HG02571 (cell line): Measurements from ENCODE around the gene PIK3C2G.

Experiments
- ATAC-seq: cut with Tn5 transposase; IDR thresholded peaks from one replicate; pipeline ENCODE4 v1.9.1; 2021; ENCODE audit warnings: mild to moderate bottlenecking, moderate library complexity; ENCODE audit not compliant: unreplicated experiment

PIK3C2G gene

DNA sequence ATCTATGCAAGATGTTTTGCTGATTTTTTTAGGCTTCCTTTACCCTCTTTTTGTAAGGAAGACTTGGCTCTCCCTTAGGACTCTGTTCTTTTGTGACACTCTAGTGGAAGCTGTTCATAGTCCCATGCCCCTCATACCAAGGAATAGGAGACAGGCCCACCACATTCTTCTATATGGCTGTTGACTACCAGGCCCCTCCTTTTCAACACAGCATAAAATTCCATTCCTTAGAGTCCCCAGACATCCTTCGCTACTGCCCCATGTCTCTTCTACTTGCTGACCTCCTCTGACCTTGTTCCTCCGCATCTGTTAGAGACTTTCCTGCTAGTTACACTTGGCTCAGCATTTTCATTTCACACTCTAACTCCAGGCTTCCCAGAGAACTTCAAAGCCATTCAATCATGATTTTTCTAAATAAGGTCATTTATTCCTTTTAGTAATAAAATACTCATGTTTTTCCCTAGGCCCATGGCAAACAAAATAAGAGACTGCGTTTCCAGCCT is 9.7 kb downstream of the PIK3C2G start:
- ATAC-seq, result no peak

DNA sequence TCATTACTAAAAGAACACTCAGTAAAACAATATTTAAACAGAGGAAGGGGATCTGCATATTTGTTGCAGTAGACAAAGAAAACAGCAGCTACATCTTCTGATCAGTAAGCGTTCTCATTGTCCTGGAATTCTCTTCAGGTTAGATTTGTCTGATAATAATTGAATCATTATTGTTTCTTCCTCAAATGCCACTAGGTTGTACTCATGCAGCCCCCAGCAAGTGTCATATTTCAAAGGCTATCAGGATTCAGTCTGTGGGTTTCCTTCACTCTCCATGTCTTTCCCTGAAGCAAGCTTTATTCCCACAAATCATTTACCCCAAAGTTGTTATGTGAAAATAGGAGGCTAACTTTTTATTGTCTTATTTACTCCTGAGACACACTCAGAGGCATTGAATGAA is 14.7 kb downstream of the PIK3C2G start:
- ATAC-seq, result no peak

DNA sequence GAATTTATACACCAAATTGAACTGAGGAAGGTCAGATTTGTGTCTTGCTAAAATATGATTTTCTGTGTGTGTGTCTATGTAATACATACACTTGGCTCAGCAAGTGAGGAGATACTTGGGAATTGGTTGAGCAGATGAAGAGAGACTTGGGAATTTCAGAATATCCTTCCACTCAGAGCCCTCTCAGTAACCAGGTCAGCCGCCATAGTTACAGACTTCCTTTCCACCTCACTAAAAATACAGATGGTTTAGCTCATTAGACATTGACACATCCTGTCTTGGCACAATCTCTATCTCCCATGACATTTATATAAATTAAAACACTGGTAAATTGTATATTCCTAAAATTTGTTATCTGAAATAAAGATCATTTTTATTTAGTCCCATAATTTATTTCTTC is 15.9 kb downstream of the PIK3C2G start:
- ATAC-seq, result no peak

DNA sequence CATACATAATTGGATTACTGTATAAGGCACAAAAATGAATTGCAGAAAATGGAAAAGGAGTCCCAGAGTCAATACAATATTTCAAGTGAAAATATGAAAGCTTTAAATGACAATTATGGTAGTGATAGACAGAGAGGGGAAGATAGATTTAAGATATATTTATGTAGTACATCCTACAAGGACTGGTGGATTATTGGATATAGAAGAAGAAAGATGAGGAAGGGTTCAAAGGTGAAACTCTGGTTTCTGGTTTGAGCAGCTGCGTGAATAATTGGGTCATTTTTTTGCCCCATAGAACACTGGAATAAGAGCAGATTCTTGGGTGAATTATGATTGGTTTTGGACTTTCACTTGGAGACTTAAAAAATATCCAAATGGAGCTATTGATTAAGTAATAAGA is 19.4 kb downstream of the PIK3C2G start:
- ATAC-seq, result no peak

DNA sequence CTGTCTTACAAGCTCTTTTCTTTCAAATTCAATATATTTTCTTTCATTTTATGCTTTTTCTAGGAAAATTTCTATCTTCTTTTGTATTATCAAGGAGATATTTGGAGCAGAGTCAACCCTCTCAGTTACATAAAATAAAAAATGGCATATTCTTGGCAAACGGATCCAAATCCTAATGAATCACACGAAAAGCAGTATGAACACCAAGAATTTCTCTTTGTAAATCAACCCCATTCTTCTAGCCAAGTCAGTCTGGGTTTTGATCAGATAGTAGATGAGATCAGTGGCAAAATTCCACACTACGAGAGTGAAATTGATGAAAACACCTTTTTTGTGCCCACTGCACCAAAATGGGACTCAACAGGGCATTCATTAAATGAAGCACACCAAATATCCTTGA is 20.6 kb downstream of the PIK3C2G start:
- no peak for ATAC-seq

DNA sequence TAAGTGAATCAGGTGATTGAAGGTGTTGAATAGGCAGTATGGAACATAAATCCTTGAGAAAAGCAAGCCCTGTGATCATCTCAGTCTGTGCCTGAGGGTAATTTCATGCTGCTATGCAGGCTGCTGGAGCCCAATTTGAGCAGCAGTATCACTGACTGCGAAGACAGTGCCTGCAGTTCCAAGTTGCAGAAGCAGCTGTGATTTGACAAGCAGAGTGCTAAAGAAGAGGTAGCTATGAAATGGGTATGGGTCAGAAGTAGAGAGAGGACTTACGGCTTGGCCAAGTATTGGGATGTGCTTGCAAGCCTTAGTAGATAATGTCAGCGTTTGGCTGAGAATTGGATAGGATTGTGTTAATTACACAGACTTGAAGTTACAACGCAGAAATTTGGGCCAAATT is 22.5 kb downstream of the PIK3C2G start:
- ATAC-seq, result no peak

DNA sequence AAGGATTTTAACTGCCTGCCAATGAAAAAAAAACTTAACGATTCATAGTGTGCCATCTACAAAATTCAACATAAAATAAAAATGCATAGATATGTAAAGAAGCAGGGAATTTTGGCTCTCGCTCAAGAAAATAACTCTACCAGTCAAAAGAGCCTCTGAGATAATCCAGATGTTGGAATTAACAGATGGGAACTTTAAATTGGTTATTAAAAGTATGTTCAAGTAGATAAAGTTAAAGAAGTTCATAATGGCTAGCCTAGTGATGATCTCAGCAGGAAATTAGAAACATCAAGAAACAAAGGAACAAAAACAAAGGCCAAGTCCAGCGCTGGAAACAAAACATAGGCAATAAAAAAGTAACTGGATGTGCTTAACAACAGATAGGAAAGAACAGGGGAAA is 23.1 kb downstream of the PIK3C2G start:
- no peak for ATAC-seq

DNA sequence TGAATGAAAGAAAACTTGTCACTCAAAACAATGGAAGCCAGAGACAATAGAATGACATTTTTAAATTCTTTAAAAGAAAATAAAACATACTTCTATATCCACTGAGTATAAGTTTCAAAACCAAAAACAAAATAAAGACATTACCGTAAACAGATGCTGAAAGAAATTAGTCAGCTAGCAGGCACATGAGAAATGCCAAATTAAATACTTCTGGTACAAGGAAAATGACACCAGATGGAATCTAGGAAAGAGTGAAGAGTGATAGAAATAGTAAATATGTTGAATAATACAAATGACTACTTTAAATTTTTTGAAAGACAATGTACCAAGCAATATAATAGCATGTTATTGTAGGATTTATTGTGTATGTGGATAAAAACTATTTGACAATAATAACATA is 23.8 kb downstream of the PIK3C2G start:
- no peak for ATAC-seq

DNA sequence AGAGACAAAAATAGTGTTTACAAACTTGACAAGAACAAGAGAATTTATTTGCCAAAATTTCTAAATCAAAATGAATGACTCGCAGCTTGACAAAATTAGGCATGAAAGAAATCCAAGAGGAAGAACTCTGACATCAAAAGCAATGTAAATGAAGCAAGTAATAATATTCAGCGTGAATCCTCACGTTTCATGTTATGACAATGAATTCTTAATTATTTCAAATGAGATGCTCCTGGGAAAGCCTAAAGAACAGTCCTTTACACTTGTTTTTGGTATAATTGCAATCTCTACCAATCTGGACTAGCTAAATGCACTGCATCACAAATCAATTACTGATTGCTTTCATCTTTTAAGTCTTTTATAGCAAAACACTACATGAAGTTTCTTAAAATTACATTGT is 29.1 kb downstream of the PIK3C2G start:
- no peak for ATAC-seq

DNA sequence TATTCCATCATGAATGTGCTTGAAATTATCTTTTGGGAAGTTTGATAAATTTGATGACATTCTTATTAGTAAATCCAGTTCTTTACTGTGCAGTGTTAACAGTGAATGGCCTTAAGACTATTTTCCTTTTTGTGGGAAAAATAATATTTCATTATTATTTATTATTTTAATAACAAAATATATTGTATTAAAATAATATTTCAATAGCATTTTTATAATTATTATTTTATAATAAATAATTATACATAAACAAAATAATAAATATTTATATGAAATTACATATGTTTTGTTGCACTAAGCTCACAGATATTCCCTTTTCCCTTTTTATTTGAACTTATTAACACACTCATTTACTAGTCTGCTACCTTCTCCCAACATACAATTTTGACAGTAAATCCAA is 33.6 kb downstream of the PIK3C2G start:
- ATAC-seq, result no peak

DNA sequence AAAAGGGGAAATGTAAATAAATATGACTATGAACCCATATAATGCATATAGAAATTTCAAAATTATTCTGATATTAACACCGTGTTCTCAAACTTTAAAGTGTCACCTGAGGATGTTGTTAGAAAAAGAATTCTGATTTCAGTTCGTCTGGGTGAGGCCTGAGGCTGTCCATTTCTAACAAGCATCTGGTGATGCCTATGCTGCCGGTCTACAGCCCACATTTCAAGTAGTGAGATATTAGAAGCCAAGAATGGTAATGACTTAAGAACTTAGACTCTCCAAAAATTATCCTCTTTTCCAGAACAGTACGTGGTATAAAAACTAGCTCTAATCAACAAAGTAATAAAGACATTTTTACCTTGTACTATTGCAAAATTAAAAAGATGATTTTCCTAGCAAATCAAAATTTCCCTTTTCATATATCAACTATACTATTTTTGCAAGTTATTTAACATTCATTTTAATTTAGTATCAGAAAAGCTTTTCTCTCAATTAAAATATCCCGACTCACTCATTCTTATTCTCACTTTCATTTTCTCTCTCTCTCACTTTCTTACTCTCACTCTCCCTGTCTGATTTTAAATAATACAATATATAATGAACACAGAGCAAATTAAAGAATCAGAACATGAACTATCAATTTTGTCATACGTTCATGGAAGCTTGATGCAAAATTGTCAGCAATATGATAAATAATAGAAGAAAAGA is 35.0 kb downstream of the PIK3C2G start:
- ATAC-seq, result no peak

DNA sequence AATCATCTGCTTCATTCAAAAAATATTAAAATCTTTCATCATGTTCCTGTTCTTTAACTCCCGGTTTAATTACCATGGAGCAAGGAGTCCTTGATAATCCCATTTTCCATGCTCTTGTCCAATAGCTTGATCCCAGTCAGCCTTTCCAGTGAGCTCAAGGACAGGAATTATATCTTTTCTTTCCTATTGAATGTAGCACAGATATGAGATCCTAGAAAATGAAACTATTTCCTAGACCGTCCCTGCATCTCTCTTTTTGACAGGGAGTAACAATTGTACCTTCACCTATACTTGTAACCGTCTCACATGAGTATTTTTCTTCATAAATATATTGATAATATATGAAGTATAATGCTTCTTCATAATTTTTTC is 35.6 kb downstream of the PIK3C2G start:
- no peak for ATAC-seq

DNA sequence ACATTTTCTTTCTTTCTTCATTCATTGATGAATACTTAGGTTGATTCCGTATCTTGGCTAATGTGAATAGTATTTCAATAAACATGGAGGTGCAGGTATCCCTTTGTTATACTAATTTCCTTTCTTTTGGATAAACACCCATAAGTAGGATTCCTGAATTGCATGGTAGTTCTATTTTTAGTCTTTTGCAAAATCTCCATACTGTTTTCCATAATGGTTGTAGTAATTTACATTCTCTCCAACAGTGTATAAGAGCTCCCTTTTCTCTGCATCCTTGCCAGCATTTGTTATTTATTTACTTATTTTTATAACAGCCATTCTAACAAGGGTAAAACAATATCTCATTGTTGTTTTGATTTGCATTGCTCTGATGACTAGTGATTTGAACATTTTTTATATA is 36.6 kb downstream of the PIK3C2G start:
- ATAC-seq, result no peak

DNA sequence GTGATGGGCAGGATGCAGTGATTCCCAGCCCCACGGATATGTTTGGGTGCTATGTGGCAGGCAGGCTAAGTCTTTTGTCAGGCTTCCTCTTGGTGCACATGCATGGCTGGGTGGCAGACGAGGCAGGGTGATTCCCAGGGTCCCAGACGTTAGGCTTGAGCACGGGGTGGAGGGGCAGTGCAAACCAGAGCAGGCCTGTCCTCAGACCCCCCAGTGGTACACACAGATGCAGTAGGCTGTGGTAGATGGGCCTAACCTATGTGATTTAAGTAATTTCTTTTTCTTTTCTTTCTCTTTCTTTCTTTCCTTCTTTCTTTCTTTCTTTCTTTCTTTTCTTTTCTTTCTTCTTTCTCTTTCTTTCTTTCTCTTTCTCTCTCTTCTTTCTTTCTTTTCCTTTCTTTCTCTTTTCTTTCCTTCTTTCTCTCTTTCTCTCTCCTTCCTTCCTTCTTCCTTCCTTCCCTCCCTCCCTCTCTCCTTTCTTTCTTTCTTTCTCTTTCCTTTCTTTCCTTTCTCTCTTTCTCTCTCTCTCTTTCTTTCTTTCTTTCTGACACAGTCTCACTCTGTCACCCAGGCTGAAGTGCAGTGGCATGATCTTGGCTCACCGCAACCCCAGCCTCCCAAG is 41.6 kb downstream of the PIK3C2G start:
- ATAC-seq, result no peak

DNA sequence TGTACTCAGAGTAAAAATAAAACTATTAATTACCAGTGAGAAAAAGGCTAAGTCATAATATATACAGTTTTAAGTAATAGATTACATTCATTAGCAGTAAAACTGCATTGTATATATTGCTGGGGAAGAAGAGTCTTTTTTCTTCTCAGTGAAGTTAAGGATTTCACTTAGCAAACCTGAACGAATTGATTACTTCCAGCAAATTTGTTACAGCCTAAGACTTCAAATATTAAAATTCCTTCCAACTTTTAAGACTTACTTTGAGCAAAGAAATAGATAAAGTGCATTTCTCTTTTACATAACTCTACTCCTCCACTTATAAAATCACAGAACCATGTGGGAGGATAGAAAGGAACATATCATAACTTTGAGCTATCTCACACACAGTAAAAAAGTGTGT is 43.3 kb downstream of the PIK3C2G start:
- ATAC-seq, result no peak

DNA sequence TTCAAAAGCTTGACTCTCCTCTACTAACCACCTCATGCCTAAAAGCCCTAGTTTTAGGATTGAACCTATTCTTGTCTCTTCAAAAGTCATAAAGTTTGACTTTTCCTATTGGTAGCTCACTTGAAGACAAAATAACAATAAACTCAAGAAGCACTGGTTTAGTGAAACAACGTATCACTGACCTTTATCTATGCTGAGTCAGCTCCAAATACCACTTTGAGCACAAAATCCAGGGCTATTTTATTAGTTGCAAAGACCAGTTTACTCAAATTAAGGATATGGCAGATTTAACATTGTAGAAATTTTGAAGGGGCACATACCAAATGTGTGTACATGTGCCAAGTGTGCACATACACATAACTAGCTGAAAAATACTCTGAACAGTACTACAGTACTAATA is 45.0 kb downstream of the PIK3C2G start:
- no peak for ATAC-seq

DNA sequence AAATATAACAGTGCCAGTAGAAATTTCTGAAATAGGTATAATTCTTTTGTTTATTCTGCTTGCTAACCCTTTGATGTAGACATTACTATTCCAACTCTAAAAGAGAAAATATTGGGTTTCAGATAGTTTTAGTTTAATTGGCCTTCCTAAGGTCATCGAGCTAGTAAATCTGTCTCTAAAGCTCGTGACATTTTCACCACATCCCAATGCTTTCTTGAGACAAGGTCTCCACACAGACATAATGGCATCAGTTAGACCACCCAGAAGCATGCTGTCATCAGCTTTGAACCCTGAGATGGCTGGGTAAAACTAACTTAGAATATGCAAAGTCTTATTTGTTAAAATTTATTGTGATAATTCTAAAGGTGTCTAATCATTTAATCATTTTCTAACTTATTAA is 52.0 kb downstream of the PIK3C2G start:
- ATAC-seq, result no peak

DNA sequence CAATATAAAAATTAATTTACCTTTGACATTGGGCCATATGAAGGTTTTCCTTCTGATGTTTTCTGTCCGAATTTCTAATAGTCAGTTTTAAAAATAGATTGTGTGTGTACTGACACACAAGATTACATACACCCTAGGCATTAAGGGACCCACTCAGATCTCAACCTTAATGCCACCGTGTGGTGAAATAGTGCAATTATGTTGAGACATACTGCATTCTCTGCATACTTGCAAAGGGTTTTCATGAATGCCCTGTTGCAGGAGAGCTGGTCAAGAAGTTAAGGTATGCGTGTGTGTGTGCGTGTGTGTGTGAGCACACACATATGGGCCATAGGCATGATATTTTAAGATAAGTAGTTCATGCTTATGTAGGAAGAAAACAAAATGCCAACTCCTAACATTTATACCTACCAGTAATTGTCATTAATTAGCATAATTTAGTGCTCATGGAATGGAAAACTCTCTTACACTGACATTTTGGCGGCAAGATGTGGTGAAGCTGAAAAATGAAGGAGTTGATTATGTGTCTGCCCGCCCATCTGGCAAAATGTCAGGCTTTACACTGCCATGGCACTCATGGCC is 58.8 kb downstream of the PIK3C2G start:
- ATAC-seq, result no peak

DNA sequence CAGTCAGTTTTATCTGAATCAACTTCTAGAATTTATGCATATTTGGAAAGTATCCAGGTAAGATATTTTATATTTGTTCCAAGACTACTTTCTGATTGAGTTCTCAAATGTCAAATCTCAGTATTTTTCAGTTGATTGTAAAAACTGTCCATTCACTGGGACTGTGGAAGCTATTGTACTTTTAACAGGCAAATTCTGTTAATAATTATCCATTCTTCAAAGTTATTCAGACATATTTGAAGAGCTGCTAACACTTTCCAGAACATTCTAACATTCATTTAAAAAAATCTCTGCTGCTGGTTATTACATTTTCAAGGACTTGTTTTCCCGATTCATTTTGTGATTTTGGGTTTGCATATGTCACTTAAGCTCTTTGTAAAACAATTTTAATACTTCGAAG is 59.7 kb downstream of the PIK3C2G start:
- no peak for ATAC-seq

DNA sequence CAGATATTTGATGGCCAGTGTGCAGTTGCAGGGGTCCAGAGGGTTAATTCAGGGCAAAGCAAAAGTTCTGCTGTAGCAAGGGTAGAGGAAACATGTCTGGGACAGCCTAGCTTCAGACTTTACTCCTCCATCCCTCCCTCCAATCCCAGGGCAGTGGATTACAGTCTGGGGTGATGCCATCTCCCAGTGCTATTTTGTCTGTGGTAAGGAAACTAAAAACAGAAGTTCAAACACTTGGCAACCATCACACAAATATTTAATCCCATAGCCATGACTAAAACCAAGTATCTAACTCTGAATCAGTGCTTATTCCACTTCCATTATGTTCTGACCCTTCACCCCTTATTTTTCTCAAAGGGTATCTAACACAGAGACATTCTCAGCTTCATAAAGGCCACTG is 61.8 kb downstream of the PIK3C2G start:
- no peak for ATAC-seq

DNA sequence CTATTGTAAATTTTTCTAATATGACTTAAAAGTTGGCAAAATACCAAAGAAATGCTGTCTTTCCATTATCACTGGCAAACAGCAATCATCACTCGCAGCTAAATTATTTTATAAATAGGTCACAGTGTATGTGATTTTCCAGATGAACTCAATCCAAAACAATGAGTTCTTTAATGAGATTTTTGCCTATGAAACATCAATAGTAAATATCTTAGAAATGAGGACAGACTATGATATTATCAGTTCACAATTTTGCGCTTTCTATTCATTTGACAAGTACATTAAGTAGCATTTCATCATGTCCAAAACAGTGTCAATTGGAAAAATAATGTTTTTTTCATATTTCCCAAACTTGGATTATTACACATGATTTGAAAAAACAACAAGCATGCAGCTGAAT is 65.7 kb downstream of the PIK3C2G start:
- no peak for ATAC-seq

DNA sequence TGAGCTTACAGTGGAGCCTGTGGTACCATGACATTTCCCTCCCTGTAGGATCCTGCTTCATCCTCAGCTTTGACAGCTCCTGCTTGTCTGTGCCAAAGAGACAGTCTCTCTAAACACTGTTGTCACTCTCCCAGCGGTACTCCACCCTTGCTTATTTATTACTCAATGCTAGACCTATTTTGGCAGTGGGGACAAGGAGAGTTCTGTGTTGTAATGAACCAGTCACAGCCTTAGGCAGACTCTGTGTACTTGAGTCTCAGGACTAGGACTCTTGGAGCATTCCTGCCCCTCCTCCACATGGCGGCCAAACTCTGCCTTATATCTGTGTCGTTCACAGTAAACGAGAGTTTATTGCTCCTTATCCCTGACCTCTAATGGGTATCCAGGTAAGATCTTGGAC is 70.9 kb downstream of the PIK3C2G start:
- ATAC-seq, result no peak

DNA sequence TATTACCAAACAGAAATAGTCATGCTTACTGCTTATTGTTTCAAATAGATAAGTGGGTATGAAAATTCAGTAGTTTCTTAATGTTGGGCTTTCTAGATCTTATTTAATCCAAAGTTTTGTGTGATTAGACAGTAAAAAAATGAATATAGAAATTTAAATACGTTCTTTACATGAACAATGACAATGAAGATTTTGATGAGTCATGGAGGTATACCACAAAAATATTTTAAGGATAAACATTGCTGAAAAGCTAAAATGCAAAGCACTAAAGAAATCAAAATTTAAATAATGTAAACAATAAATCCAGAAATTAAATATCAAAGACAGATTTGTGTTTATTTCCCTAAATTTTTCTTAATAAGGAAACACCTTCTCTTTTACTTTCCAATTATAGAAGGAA is 78.3 kb downstream of the PIK3C2G start:
- ATAC-seq, result no peak
